ENCODE data around the gene NDUFS5. TPM values are rescaled to one million over a fixed set of nuclear protein-coding genes. Genes with fewer than 3 reads are reported as not detected.

NDUFS5 gene
- polyA plus RNA-seq (2012; rRNA removed) = 881 and 1,097 TPM in 2 replicates
- 1,429 and 1,910 TPM in 2 replicates for polyA plus RNA-seq (2012; cell fraction: cytosol; rRNA removed)
- polyA plus RNA-seq (2012; cell fraction: nucleus; rRNA removed) = 183 and 252 TPM in 2 replicates

- peak within 1 kb of the TSS; percentile 94 for H2AFZ ChIP-seq (ENCODE audit: low read depth)
- peak within 1 kb of the TSS; percentile 100 for H3K9ac ChIP-seq
- H3K27ac ChIP-seq (ENCODE audit: low read depth in 2 of 2, low read length in 1 of 2) = peak within 1 kb of the TSS; percentile 90 to 99
- ChIA-PET POLR2A (interaction anchor here (0.5 to 1.6 kb wide), 14 partner anchors 9 to 1326 kb away, joined by 3 to 10 read pairs (median 4); partner anchors contain the start of genes AKIRIN1, MYCBP, PPIE and RRAGC), CTCF (interaction anchor here (0.8 to 2.3 kb wide), 6 partner anchors 31 to 165 kb away, joined by 3 to 5 read pairs (median 4); no protein-coding TSS in a partner anchor)
- peaks cover 4 to 5% of the 10 kb centered on the region in 2 experiments; a peak in 2 of 4 replicates for H3K4me1 ChIP-seq (ENCODE audit: control insufficient read depth in 1 of 2, insufficient read depth in 2 of 2, low read depth in 1 of 2, low read length in 1 of 2)
- no peaks in the 10 kb centered on the region for H3K9me3 ChIP-seq
- 1% methylated on average over 44 of the region's 47 CpGs for WGBS (ENCODE audit: low lambda C conversion rate)
- no peaks in the 10 kb centered on the region for H3K9me2 ChIP-seq
- H3K4me2 ChIP-seq = peak within 1 kb of the TSS; percentile 89
- H3F3A ChIP-seq (replicated peaks; ENCODE audit: insufficient read depth) = peaks cover 15% of the 10 kb centered on the region
- H3K36me3 ChIP-seq (replicated peaks in 1 of 2; ENCODE audit: control insufficient read depth in 1 of 2, insufficient read depth in 2 of 2, low read length in 1 of 2) = peaks cover 13 to 36% of the 10 kb centered on the region in 2 experiments
- H3K79me2 ChIP-seq (ENCODE audit: insufficient read depth) = peaks cover 51% of the 10 kb centered on the region
- peak within 1 kb of the TSS; percentile 70 to 92 for H3K4me3 ChIP-seq (ENCODE audit: low read depth in 2 of 2, low read length in 1 of 2)
- no peaks in the 10 kb centered on the region for H3K27me3 ChIP-seq (ENCODE audit: insufficient read depth)
- peaks cover 5% of the 10 kb centered on the region; the same call in 1 of the 2 replicates for H4K20me1 ChIP-seq (ENCODE audit: insufficient read depth)
- peak; percentile 83 for DNase-seq
- TF ChIP-seq EZH2phosphoT487 (IDR thresholded peaks at IDR 0.05; ENCODE audit: borderline replicate concordance, low read depth) (no peak), RFX5 (IDR thresholded peaks at IDR 0.05; ENCODE audit: low read length) (peak; percentile 52; the same call in 1 of the 2 replicates), TCF12 (IDR thresholded peaks at IDR 0.05) (no peak), FOXM1 (IDR thresholded peaks at IDR 0.05; ENCODE audit: low read depth) (no peak), RXRA (IDR thresholded peaks at IDR 0.05; ENCODE audit: borderline replicate concordance, low read depth) (no peak), GATA2 (CRISPR knock-in tag; IDR thresholded peaks at IDR 0.05) (no peak), CTCF (IDR thresholded peaks at IDR 0.05) (no peak), RAD21 (IDR thresholded peaks at IDR 0.05; ENCODE audit: low read length) (no peak), EP300 (IDR thresholded peaks at IDR 0.05; ENCODE audit: borderline replicate concordance in 1 of 2, low read depth in 1 of 2, low read length in 1 of 2) (no peak), REST (IDR thresholded peaks at IDR 0.05; ENCODE audit: low read depth, low read length) (peak; percentile 49; the same call in 1 of the 2 replicates), MXI1 (IDR thresholded peaks at IDR 0.05; ENCODE audit: low read depth, low read length) (no peak; the same call in none of the 2 replicates), SIN3A (IDR thresholded peaks at IDR 0.05; ENCODE audit: borderline replicate concordance, low read depth, low read length) (peak; percentile 31; the same call in 1 of the 2 replicates), IRF3 (IDR thresholded peaks at IDR 0.05; ENCODE audit: low read depth, low read length) (no peak), RCOR1 (IDR thresholded peaks at IDR 0.05; ENCODE audit: low read length) (peak; percentile 61; the same call in 1 of the 2 replicates), FOXJ3 (CRISPR knock-in tag; IDR thresholded peaks at IDR 0.05) (no peak), TEAD4 (IDR thresholded peaks at IDR 0.05; ENCODE audit: borderline replicate concordance, insufficient read depth) (no peak), NRF1 (IDR thresholded peaks at IDR 0.05; ENCODE audit: low read depth, low read length) (no peak), MEF2A (IDR thresholded peaks at IDR 0.05; ENCODE audit: borderline replicate concordance, low read depth) (no peak), ZBTB33 (IDR thresholded peaks at IDR 0.05; ENCODE audit: borderline replicate concordance, low read depth) (no peak), GABPA (IDR thresholded peaks at IDR 0.05; ENCODE audit: low read depth) (peak; percentile 72), FOSL2 (IDR thresholded peaks at IDR 0.05; ENCODE audit: borderline replicate concordance, low read depth) (no peak)
Observed at GRCh38 chr1:39026051-39026865, at the start of gene NDUFS5. NDUFS5 (plus strand) TSS chr1:39026350; CDS start chr1:39028725, 2,375 bp downstream.

Measured in SK-N-SH (cell line).